ENCODE data around the gene ZNF584. TPM values are rescaled to one million over a fixed set of nuclear protein-coding genes. Genes with fewer than 3 reads are reported as not detected.

The ZNF584 gene
- total and polyA plus RNA-seq, 7 donors, result 8.7 to 23.8 (median 13.2) TPM

DNA sequence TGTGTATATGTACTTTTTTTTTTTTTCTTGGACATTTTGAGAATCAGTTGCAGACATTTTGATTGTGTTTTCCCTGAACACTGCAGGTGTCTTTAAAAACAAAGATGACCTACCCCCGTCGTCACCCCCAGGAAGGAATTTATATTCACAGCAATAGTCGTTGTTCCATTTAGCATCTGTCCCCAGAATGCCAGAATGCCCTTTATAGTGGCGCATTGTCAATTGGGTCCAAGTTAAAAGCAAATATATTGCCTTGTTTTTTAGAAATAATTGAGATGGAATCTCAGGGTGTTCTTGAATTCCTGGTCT is 14.8 kb upstream of the ZNF584 start:
- Histone ChIP-seq H3K4me3 (no peak overlapping the region), H3K9me3 (no peaks in the 10 kb centered on the region), H3K27me3 (ENCODE audit: insufficient read depth in 3 of 3, low read length in 2 of 3) (peaks cover 0 to 13% (median 8%) of the 10 kb centered on the region in 3 donors), H3K27ac (no peak overlapping the region), H3K36me3 (ENCODE audit: insufficient read depth in 1 of 2, low read depth in 1 of 2) (peaks cover 7 to 61% of the 10 kb centered on the region in 2 donors), H3K4me1 (peaks cover 8% of the 10 kb centered on the region)
- DNase-seq, result no peak
- no peak for ATAC-seq
- intact Hi-C loops (cut with DNase I), result no loop called here
- TF ChIP-seq, protein P1, sequence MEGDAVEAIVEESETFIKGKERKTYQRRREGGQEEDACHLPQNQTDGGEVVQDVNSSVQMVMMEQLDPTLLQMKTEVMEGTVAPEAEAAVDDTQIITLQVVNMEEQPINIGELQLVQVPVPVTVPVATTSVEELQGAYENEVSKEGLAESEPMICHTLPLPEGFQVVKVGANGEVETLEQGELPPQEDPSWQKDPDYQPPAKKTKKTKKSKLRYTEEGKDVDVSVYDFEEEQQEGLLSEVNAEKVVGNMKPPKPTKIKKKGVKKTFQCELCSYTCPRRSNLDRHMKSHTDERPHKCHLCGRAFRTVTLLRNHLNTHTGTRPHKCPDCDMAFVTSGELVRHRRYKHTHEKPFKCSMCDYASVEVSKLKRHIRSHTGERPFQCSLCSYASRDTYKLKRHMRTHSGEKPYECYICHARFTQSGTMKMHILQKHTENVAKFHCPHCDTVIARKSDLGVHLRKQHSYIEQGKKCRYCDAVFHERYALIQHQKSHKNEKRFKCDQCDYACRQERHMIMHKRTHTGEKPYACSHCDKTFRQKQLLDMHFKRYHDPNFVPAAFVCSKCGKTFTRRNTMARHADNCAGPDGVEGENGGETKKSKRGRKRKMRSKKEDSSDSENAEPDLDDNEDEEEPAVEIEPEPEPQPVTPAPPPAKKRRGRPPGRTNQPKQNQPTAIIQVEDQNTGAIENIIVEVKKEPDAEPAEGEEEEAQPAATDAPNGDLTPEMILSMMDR (IDR thresholded peaks at IDR 0.05), result no peak
- WGBS, 3 donors, result 78 to 84% (median 84%) methylated on average over 4 of the region's 4 CpGs

DNA sequence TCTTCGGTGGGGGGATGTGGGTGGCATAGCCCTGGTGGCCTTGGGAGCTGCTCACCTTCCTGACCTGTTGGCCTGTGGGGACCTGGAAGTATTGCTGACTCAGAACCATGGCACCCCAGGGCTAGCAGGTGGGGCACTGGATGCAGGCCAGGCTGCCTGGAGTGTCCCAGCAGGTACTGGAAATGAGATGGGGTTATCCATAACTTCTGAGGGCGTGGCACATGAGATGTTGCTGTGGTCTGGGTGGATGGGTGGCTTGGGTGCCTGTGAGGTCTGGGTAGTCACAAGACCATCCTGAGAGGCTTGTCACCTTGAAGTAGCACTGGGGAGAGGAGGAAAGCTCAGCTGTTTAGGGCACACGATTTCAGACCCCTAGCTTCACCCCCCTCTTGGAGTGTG is 13.6 kb upstream of the ZNF584 start:
- ATAC-seq, result peak; percentile 2 to 32 (median 10)

GRCh38 chr19:58395220-58395978 is 13.1 kb upstream of the ZNF584 start, which contains the start of gene RNF225:
Gene RNF225, plus strand, starts transcription at chr19:58395656. Its CDS starts 434 bp downstream, at chr19:58396090.
- intact Hi-C loops (cut with DNase I), result no loop called here
- Histone ChIP-seq H3K9me3 (no peaks in the 10 kb centered on the region), H3K27ac (no peak within 1 kb of the TSS), H3K27me3 (ENCODE audit: insufficient read depth in 3 of 3, low read length in 2 of 3) (peaks cover 0 to 13% (median 8%) of the 10 kb centered on the region in 3 donors), H3K4me1 (peaks cover 4% of the 10 kb centered on the region), H3K4me3 (peak within 1 kb of the TSS; percentile 34), H3K36me3 (ENCODE audit: insufficient read depth in 1 of 2, low read depth in 1 of 2) (peaks cover 7 to 45% of the 10 kb centered on the region in 2 donors)
- DNase-seq, result no peak
- TF ChIP-seq, protein P1 (IDR thresholded peaks at IDR 0.05), result no peak
- peak; percentile 29 to 44 (median 32) for ATAC-seq
- 31 to 33% (median 32%) methylated on average over 20 to 21 of the region's 21 CpGs for WGBS, 3 donors

More for the DNA sequence above, 13.6 kb upstream of the ZNF584 start:
- WGBS, 3 donors, result 64 to 67% (median 64%) methylated on average over 3 of the region's 3 CpGs
- Histone ChIP-seq H3K27ac (no peak overlapping the region), H3K4me3 (no peak overlapping the region), H3K27me3 (ENCODE audit: insufficient read depth in 3 of 3, low read length in 2 of 3) (peaks cover 0 to 13% (median 8%) of the 10 kb centered on the region in 3 donors), H3K9me3 (no peaks in the 10 kb centered on the region), H3K36me3 (ENCODE audit: insufficient read depth in 1 of 2, low read depth in 1 of 2) (peaks cover 7 to 49% of the 10 kb centered on the region in 2 donors), H3K4me1 (no peaks in the 10 kb centered on the region)
- TF ChIP-seq, protein P1 (IDR thresholded peaks at IDR 0.05), result no peak
- intact Hi-C loops (cut with DNase I), result no loop called here
- no peak for DNase-seq

DNA sequence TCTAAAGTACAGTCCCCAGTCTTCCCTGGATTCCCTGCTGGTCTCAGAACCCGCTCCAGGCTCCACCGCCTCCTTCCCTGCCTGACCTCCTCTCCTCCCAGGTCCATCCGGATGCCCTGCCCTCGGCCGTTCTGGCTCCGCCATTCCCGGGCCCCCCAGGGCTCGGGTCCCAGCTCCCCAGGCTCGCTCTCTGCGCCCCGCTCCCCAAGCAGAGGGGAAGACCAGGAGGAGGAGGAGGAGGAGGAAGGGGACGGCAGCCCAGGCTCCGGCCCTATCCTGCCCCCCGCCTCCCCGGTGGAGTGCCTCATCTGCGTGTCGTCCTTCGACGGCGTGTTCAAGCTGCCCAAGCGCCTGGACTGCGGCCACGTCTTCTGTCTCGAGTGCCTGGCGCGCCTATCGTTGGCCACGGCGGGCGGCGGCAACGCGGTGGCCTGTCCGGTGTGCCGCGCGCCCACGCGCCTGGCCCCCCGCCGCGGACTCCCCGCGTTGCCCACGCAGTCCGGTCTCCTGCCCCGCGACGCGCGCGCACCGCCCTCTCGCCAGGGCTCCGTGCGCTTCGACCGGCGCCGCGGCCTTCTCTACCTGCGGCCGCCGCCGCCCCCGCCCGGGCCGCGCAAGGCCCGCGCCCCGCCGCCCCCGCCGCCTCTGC is 12.3 kb upstream of the ZNF584 start:
- peak in 3 of 4 donors; percentile 3 to 16 (median 7) for ATAC-seq
- no peak overlapping the region for H3K27ac ChIP-seq
- intact Hi-C loops (cut with DNase I), result no loop called here
- H3K9me3 ChIP-seq, result no peaks in the 10 kb centered on the region
- peaks cover 7 to 38% of the 10 kb centered on the region in 2 donors for H3K36me3 ChIP-seq (ENCODE audit: insufficient read depth in 1 of 2, low read depth in 1 of 2)
- TF ChIP-seq, protein P1 (IDR thresholded peaks at IDR 0.05), result no peak
- H3K27me3 ChIP-seq (ENCODE audit: insufficient read depth in 3 of 3, low read length in 2 of 3), result peaks cover 0 to 13% (median 8%) of the 10 kb centered on the region in 3 donors
- peaks cover 8% of the 10 kb centered on the region for H3K4me1 ChIP-seq
- no peak for DNase-seq
- peak overlapping the region; percentile 34 for H3K4me3 ChIP-seq
- 3 to 5% (median 4%) methylated on average over 44 to 75 of the region's 75 CpGs for WGBS, 3 donors
